ENCODE data around the gene HSPA6.

DNA sequence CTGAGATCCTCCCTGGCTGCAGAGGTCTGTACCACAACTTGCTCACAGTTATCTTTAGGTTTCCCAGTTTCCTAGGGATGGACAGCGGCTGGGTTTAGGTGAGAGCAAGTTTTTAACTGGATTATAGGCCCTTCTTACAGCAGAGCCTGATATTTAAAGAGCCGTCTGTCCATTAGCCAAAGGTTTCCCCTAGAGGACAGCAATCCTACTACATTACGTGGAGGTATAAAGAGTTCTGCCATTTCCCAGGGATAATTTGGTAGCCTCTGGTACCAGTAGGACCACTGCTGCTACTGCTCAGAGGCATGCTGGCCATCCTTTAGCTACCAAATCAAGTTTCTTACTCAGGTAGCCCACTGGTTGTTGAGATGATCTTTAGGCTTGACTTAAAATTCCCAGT is 41.0 kb upstream of the HSPA6 start:
- TF ChIP-seq ESRRG (CRISPR knock-in tag; IDR thresholded peaks at IDR 0.05) (no peak), BACH2 (CRISPR knock-in tag; IDR thresholded peaks at IDR 0.05; ENCODE audit: borderline replicate concordance) (no peak), ZNF565 (CRISPR knock-in tag; conservative IDR thresholded peaks at IDR 0.05; ENCODE audit: low read depth) (no peak), SNAI2 (CRISPR knock-in tag; IDR thresholded peaks at IDR 0.05) (no peak), TSHZ2 (CRISPR knock-in tag; IDR thresholded peaks at IDR 0.05) (no peak), ARNTL (CRISPR knock-in tag; IDR thresholded peaks at IDR 0.05; ENCODE audit: borderline replicate concordance, low read depth) (no peak), POU6F1 (CRISPR knock-in tag; IDR thresholded peaks at IDR 0.05; ENCODE audit: borderline replicate concordance, low read depth) (no peak), PPARA (CRISPR knock-in tag; IDR thresholded peaks at IDR 0.05; ENCODE audit: borderline replicate concordance) (no peak), ZFP3 (CRISPR knock-in tag; IDR thresholded peaks at IDR 0.05) (no peak), ZFP30 (CRISPR knock-in tag; IDR thresholded peaks at IDR 0.05) (no peak), GLIS3 (CRISPR knock-in tag; IDR thresholded peaks at IDR 0.05) (no peak), TCF4 (CRISPR knock-in tag; IDR thresholded peaks at IDR 0.05; ENCODE audit: borderline replicate concordance) (no peak)
- TF ChIP-seq, protein P1, sequence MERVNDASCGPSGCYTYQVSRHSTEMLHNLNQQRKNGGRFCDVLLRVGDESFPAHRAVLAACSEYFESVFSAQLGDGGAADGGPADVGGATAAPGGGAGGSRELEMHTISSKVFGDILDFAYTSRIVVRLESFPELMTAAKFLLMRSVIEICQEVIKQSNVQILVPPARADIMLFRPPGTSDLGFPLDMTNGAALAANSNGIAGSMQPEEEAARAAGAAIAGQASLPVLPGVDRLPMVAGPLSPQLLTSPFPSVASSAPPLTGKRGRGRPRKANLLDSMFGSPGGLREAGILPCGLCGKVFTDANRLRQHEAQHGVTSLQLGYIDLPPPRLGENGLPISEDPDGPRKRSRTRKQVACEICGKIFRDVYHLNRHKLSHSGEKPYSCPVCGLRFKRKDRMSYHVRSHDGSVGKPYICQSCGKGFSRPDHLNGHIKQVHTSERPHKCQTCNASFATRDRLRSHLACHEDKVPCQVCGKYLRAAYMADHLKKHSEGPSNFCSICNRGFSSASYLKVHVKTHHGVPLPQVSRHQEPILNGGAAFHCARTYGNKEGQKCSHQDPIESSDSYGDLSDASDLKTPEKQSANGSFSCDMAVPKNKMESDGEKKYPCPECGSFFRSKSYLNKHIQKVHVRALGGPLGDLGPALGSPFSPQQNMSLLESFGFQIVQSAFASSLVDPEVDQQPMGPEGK (CRISPR knock-in tag; IDR thresholded peaks at IDR 0.05; ENCODE audit: borderline replicate concordance): no peak

Data from SK-N-SH treated with all-trans-retinoic acid at 6 μM for 48 hours (cell line).